KMS-11 (cell line): Measurements from ENCODE around the gene ESAM.

ENCODE experiments used
- H2AFZ ChIP-seq: fragments of 200-600 bp; sonication (generic); 2 replicates; pipeline ENCODE4 v1.6.1; 2016; ENCODE audit warnings: antibody characterized with exemption, mixed run types, low read depth
- H3K27ac ChIP-seq: fragments of 200-600 bp; sonication (generic); 2 replicates; pipeline ENCODE4 v1.6.1; 2016; ENCODE audit warnings: mild to moderate bottlenecking, mixed run types
- H3K27me3 ChIP-seq: fragments of 200-600 bp; sonication (generic); 2 replicates; pipeline ENCODE4 v1.6.1; 2017; ENCODE audit warnings: mild to moderate bottlenecking, low read depth, mixed run types, moderate library complexity; ENCODE audit not compliant: insufficient read depth
- H3K36me3 ChIP-seq: fragments of 200-600 bp; sonication (generic); 2 replicates; pipeline ENCODE4 v1.6.1; 2017; ENCODE audit warnings: mild to moderate bottlenecking, mixed run types; ENCODE audit not compliant: insufficient read depth
- H3K4me1 ChIP-seq: fragments of 200-600 bp; sonication (generic); 2 replicates; pipeline ENCODE4 v1.6.1; 2016; ENCODE audit warnings: mild to moderate bottlenecking, low read depth, mixed run types; ENCODE audit not compliant: poor library complexity, severe bottlenecking
- H3K4me2 ChIP-seq: fragments of 200-600 bp; sonication (generic); 2 replicates; pipeline ENCODE4 v1.7.0; 2016; ENCODE audit warnings: mild to moderate bottlenecking, mixed run types
- H3K4me3 ChIP-seq: fragments of 200-600 bp; sonication (generic); IDR thresholded peaks from 2 replicates; pipeline ENCODE4 v1.6.1; 2017; ENCODE audit warnings: low read depth, low read length, mixed read lengths; ENCODE audit not compliant: insufficient read depth
- H3K79me2 ChIP-seq: fragments of 200-600 bp; sonication (generic); 2 replicates; pipeline ENCODE4 v1.6.1; 2016; ENCODE audit warnings: low read depth, mixed run types; ENCODE audit not compliant: insufficient read depth
- H3K9ac ChIP-seq: fragments of 200-600 bp; sonication (generic); 2 replicates; pipeline ENCODE4 v1.6.1; 2016; ENCODE audit warnings: mild to moderate bottlenecking, mixed run types
- H4K20me1 ChIP-seq: fragments of 200-600 bp; sonication (generic); 2 replicates; pipeline ENCODE4 v1.6.1; 2016; ENCODE audit warnings: mild to moderate bottlenecking, mixed run types; ENCODE audit not compliant: insufficient read depth
- TF ChIP-seq, protein P1 (sequence below): fragments of 200-600 bp; sonication (generic); conservative IDR thresholded peaks from 2 replicates; pipeline ENCODE4 v1.6.1; 2017; ENCODE audit warnings: low read depth, mild to moderate bottlenecking, antibody characterized with exemption, low read length, moderate library complexity, mixed read lengths

The ESAM gene

GRCh38 chr11:124749912-124750311 is 12.2 kb downstream of the ESAM start:
- H3K4me3 ChIP-seq = no peak overlapping the region
- no peak overlapping the region for H2AFZ ChIP-seq
- no peak overlapping the region for H3K27ac ChIP-seq
- TF ChIP-seq, protein P1, sequence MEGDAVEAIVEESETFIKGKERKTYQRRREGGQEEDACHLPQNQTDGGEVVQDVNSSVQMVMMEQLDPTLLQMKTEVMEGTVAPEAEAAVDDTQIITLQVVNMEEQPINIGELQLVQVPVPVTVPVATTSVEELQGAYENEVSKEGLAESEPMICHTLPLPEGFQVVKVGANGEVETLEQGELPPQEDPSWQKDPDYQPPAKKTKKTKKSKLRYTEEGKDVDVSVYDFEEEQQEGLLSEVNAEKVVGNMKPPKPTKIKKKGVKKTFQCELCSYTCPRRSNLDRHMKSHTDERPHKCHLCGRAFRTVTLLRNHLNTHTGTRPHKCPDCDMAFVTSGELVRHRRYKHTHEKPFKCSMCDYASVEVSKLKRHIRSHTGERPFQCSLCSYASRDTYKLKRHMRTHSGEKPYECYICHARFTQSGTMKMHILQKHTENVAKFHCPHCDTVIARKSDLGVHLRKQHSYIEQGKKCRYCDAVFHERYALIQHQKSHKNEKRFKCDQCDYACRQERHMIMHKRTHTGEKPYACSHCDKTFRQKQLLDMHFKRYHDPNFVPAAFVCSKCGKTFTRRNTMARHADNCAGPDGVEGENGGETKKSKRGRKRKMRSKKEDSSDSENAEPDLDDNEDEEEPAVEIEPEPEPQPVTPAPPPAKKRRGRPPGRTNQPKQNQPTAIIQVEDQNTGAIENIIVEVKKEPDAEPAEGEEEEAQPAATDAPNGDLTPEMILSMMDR = no peak
- H3K79me2 ChIP-seq = no peaks in the 10 kb centered on the region
- no peak overlapping the region for H3K4me2 ChIP-seq
- no peaks in the 10 kb centered on the region for H3K27me3 ChIP-seq
- no peaks in the 10 kb centered on the region for H3K4me1 ChIP-seq
- H3K36me3 ChIP-seq = no peaks in the 10 kb centered on the region
- H3K9ac ChIP-seq = no peak overlapping the region
- H4K20me1 ChIP-seq = no peaks in the 10 kb centered on the region

DNA sequence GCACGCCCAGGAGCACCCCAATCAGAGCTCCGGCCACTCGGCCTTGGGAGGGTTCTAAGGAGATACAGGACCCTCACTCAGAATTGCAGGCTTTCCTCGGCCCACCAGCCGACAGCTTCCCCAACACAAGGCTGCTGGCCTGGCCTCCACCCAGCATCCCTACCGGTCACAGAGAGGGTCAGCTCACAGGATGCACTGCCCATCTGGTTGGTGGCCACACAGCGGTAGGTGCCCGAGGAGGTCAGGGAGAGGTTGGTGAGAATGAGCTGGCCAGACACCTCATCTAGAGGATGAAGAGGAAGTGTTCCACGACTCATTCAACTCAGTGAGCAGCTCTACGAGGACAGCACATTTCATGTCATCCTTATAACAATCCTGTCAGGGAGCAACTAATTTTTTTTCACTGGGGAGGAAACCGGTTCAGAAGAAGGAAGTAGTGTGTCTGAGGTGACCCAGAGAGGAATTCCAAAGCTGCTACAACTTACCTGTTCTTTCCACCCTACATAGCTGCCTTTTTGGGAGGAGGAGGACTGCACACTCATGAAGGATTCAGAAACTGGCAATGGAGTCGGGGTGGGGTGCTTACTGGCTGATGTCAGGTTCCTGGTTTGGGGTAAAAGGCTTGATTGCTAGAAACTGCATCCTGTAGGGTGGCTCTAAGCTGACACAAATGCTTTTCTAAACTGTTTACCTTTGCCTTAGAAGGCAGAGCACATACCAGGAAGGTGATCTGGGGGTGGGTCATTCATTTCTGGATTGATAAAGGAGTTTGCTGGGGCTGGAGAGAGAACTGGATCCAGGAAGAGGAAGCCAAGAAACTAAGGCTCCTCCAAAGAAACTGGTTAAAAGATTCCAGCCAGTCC is 13.4 kb downstream of the ESAM start:
- Histone ChIP-seq H3K9ac (no peak overlapping the region), H3K27me3 (no peaks in the 10 kb centered on the region), H3K79me2 (no peaks in the 10 kb centered on the region), H3K4me1 (no peaks in the 10 kb centered on the region), H2AFZ (no peak overlapping the region), H4K20me1 (no peaks in the 10 kb centered on the region), H3K36me3 (no peaks in the 10 kb centered on the region), H3K4me3 (no peak overlapping the region), H3K27ac (no peak overlapping the region), H3K4me2 (no peak overlapping the region)
- TF ChIP-seq, protein P1 = no peak

- Histone ChIP-seq H3K4me3 (no peak overlapping the region), H3K27me3 (no peaks in the 10 kb centered on the region), H3K4me1 (no peaks in the 10 kb centered on the region), H4K20me1 (no peaks in the 10 kb centered on the region), H3K36me3 (no peaks in the 10 kb centered on the region), H3K27ac (no peak overlapping the region), H3K79me2 (no peaks in the 10 kb centered on the region), H3K9ac (no peak overlapping the region), H3K4me2 (no peak overlapping the region), H2AFZ (no peak overlapping the region)
- TF ChIP-seq, protein P1 = no peak
Measured at GRCh38 chr11:124748100-124748418, 14.0 kb downstream of the ESAM start.

GRCh38 chr11:124747406-124748099 is 14.5 kb downstream of the ESAM start:
- H3K36me3 ChIP-seq = no peaks in the 10 kb centered on the region
- no peaks in the 10 kb centered on the region for H4K20me1 ChIP-seq
- no peak overlapping the region for H3K4me3 ChIP-seq
- no peaks in the 10 kb centered on the region for H3K27me3 ChIP-seq
- no peak overlapping the region for H3K27ac ChIP-seq
- no peak overlapping the region for H3K9ac ChIP-seq
- H3K4me2 ChIP-seq = peak overlapping the region; percentile 60; the same call in 1 of the 2 replicates
- TF ChIP-seq, protein P1 = no peak
- peak overlapping the region; percentile 54; the same call in 1 of the 2 replicates for H2AFZ ChIP-seq
- H3K79me2 ChIP-seq = no peaks in the 10 kb centered on the region
- H3K4me1 ChIP-seq = no peaks in the 10 kb centered on the region
